PC-9 (cell line): ENCODE measurements around the gene TMEM37. TPM values are rescaled to one million over a fixed set of nuclear protein-coding genes. Genes with fewer than 3 reads are reported as not detected.

Experiments
- BruUV-seq: library from RNA; stranded (reverse); fragments of 400-500 nt; replicated peaks from 2 replicates; lab custom pipeline; 2021; lab: Mats Ljungman, UMichigan
- CTCF ChIA-PET: fragments of 300-600 bp; sonication (Branson Sonifier 250); formaldehyde crosslinking; loops from one replicate; lab custom pipeline; 2022; ENCODE audit warnings: antibody characterized with exemption; lab: Charles Lee
- POLR2A ChIA-PET: fragments of 300-600 bp; sonication (Branson Sonifier 250); formaldehyde crosslinking; loops from one replicate; lab custom pipeline; 2022; ENCODE audit warnings: antibody characterized with exemption; ENCODE audit not compliant: unreplicated experiment; lab: Charles Lee
- DNase-seq, 2 experiments: peaks; one replicate each; pipeline versions ENCODE4 v3.0.0 to v3.0.0-alpha.2; 2015 to 2022; ENCODE audit warnings: mixed read lengths in 1 of 2
- H2AFZ ChIP-seq: fragments of 200-600 bp; sonication (generic); 2 replicates; pipeline ENCODE4 v1.8.1; 2017; ENCODE audit warnings: antibody characterized with exemption
- H3F3A ChIP-seq: fragments of 200-600 bp; sonication (generic); 2 replicates; pipeline ENCODE4 v1.8.1; 2017; ENCODE audit warnings: antibody characterized with exemption, mild to moderate bottlenecking, low read depth; ENCODE audit not compliant: insufficient read depth
- H3K27ac ChIP-seq: fragments of 200-600 bp; sonication (generic); 2 replicates; pipeline ENCODE4 v1.6.1; 2016; ENCODE audit warnings: mixed run types
- H3K27me3 ChIP-seq: fragments of 200-600 bp; sonication (generic); 2 replicates; pipeline ENCODE4 v1.6.1; 2016; ENCODE audit warnings: low read depth, mixed run types; ENCODE audit not compliant: insufficient read depth
- H3K36me3 ChIP-seq: fragments of 200-600 bp; sonication (generic); 2 replicates; pipeline ENCODE4 v1.6.1; 2016; ENCODE audit warnings: low read depth, mixed run types
- H3K4me1 ChIP-seq: fragments of 200-600 bp; sonication (generic); replicated peaks from 2 replicates; pipeline ENCODE4 v1.6.1; 2016; ENCODE audit warnings: mixed run types; ENCODE audit not compliant: insufficient read depth
- H3K4me2 ChIP-seq: fragments of 200-600 bp; sonication (generic); 2 replicates; pipeline ENCODE4 v1.6.1; 2017; ENCODE audit warnings: mixed run types
- H3K4me3 ChIP-seq: fragments of 200-600 bp; sonication (generic); 2 replicates; pipeline ENCODE4 v1.6.1; 2016; ENCODE audit warnings: mixed run types
- H3K79me2 ChIP-seq: fragments of 200-600 bp; sonication (generic); 2 replicates; pipeline ENCODE4 v1.6.1; 2017; ENCODE audit warnings: low read depth, mixed run types
- H3K9me2 ChIP-seq: fragments of 200-600 bp; sonication (generic); 2 replicates; pipeline ENCODE4 v1.8.1; 2017; ENCODE audit warnings: mild to moderate bottlenecking; ENCODE audit not compliant: insufficient read depth
- H3K9me3 ChIP-seq: fragments of 200-600 bp; sonication (generic); 2 replicates; pipeline ENCODE4 v1.8.1; 2016; ENCODE audit warnings: low read depth; ENCODE audit not compliant: insufficient read depth
- H4K20me1 ChIP-seq: fragments of 200-600 bp; sonication (generic); 2 replicates; pipeline ENCODE4 v1.8.1; 2017; ENCODE audit not compliant: insufficient read depth
- CTCF ChIP-seq: fragments of 200-600 bp; sonication (generic); conservative IDR thresholded peaks from 2 replicates; pipeline ENCODE4 v1.6.1; 2017; ENCODE audit warnings: mixed run types, antibody characterized with exemption, mild to moderate bottlenecking, moderate library complexity
- EZH2 ChIP-seq: fragments of 200-600 bp; sonication (generic); IDR thresholded peaks from 2 replicates; pipeline ENCODE4 v1.8.0; 2017; ENCODE audit warnings: antibody characterized with exemption, low read depth
- intact Hi-C: fragments of 100-400 bp; cut with micrococcal nuclease; formaldehyde crosslinking; loops from one replicate; pipeline ENCODE4 v1.10.0; 2022; ENCODE audit not compliant: unreplicated experiment
- total RNA-seq: library from RNA; stranded (reverse); gene quantifications from 2 replicates; pipeline ENCODE4 v1.2.3, GENCODE V29; 2021

The TMEM37 gene
- total RNA-seq, 1 experiment from 2014 or later: 1.2 TPM

- H3K9me2 ChIP-seq: no peaks in the 10 kb centered on the region
- no peak for TF ChIP-seq EZH2
- no peak for TF ChIP-seq CTCF
- no peak overlapping the region for H3K4me3 ChIP-seq
- H2AFZ ChIP-seq: no peak overlapping the region; the same call in 1 of the 2 replicates
- H3F3A ChIP-seq: peaks cover 18% of the 10 kb centered on the region; the same call in 1 of the 2 replicates
- no peaks in the 10 kb centered on the region for H3K79me2 ChIP-seq
- no peaks in the 10 kb centered on the region for H3K9me3 ChIP-seq
- H3K4me1 ChIP-seq: peaks cover 41% of the 10 kb centered on the region
- intact Hi-C loops: no loop called here
- BruUV-seq: no TSS peak
- H3K4me2 ChIP-seq: peak overlapping the region; percentile 25
- CTCF ChIA-PET: no interaction called here
- H4K20me1 ChIP-seq: no peaks in the 10 kb centered on the region
- POLR2A ChIA-PET: no interaction called here
- no peaks in the 10 kb centered on the region for H3K27me3 ChIP-seq
- no peak overlapping the region for H3K27ac ChIP-seq
- no peak for DNase-seq
- H3K36me3 ChIP-seq: no peaks in the 10 kb centered on the region
Measured at GRCh38 chr2:119426396-119426675, 5.3 kb upstream of the TMEM37 start.

- CTCF ChIA-PET: no interaction called here
- peak; percentile 34 to 47 for DNase-seq
- Histone ChIP-seq H3K36me3 (no peaks in the 10 kb centered on the region), H3K27ac (no peak overlapping the region), H3K4me2 (peak overlapping the region; percentile 25), H4K20me1 (no peaks in the 10 kb centered on the region), H3K27me3 (no peaks in the 10 kb centered on the region), H3K4me3 (no peak overlapping the region), H3K79me2 (no peaks in the 10 kb centered on the region), H3K9me2 (no peaks in the 10 kb centered on the region), H2AFZ (no peak overlapping the region), H3K4me1 (peaks cover 42% of the 10 kb centered on the region), H3K9me3 (no peaks in the 10 kb centered on the region), H3F3A (peaks cover 18% of the 10 kb centered on the region; the same call in 1 of the 2 replicates)
- TF ChIP-seq EZH2 (no peak), CTCF (no peak)
- intact Hi-C loops: no loop called here
- BruUV-seq: no TSS peak
- POLR2A ChIA-PET: no interaction called here
Measured at GRCh38 chr2:119426801-119427395, 4.8 kb upstream of the TMEM37 start.

GRCh38 chr2:119427756-119428155, 3.9 kb upstream of the TMEM37 start:
- Histone ChIP-seq H3K4me3 (no peak overlapping the region), H3F3A (peaks cover 18% of the 10 kb centered on the region; the same call in 1 of the 2 replicates), H3K4me2 (no peak overlapping the region), H3K9me2 (no peaks in the 10 kb centered on the region), H3K27ac (no peak overlapping the region), H3K9me3 (no peaks in the 10 kb centered on the region), H3K79me2 (no peaks in the 10 kb centered on the region), H3K36me3 (no peaks in the 10 kb centered on the region), H4K20me1 (no peaks in the 10 kb centered on the region), H2AFZ (no peak overlapping the region), H3K4me1 (peaks cover 45% of the 10 kb centered on the region), H3K27me3 (no peaks in the 10 kb centered on the region)
- CTCF ChIA-PET: no interaction called here
- no TSS peak for BruUV-seq
- intact Hi-C loops: no loop called here
- no peak for DNase-seq
- TF ChIP-seq CTCF (no peak), EZH2 (no peak)
- POLR2A ChIA-PET: no interaction called here
